Activated T-cell treated with anti-CD3 and anti-CD28 coated beads, Interleukin-2, amount 50 U/mL, for 48 hours (primary cell): ENCODE results near the gene PM20D1.
"Not testable (repeated sequence)": the region's sequence is repeated elsewhere in the genome, so short reads cannot be mapped to it uniquely, and the experiment has no call there.

Source experiments
- DNase-seq, 2 experiments: peaks; one replicate each; pipeline ENCODE4 v3.0.0-alpha.2; 2020

Gene PM20D1

DNA sequence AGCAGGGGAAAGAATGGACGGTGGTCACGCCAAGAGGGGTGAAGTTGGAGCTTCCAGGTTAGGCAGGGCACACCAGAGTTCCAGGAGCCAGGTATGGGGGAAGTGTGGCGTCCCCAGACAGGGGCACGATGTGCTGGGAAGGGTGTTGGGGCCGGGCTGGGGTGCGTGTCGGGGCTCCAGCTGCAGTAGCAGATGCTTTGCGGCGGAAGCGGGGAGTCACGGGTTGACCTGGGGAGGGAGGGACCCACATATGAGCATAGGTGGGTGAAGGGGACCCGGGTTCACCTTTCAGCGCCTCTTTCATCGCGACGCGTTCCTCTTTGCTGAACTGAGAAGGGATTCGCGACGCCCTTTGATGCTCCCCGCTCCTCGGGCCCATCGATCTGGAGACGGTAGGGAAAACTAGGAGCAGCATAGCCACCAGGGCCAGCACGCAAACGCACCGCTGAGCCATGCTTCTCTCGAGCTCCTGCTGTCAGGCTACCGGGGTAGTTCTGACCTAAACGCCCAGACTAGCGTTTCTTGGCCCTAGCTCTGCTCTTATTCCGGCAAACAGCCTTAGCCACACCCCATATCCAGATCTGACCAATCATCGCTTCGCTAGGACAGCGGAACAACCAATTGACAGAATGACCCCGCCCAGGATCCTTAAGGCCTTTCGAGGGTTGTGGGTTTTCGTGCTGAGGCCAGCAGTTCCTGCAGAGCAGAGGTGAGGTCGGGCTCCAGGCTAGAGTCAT, at the start of gene PM20D1:
Gene PM20D1 (minus strand): TSS at position 514 of the 737 bp plus-strand sequence. CDS start 60 bp downstream, at position 454.
- DNase-seq: peak; percentile 87

DNA sequence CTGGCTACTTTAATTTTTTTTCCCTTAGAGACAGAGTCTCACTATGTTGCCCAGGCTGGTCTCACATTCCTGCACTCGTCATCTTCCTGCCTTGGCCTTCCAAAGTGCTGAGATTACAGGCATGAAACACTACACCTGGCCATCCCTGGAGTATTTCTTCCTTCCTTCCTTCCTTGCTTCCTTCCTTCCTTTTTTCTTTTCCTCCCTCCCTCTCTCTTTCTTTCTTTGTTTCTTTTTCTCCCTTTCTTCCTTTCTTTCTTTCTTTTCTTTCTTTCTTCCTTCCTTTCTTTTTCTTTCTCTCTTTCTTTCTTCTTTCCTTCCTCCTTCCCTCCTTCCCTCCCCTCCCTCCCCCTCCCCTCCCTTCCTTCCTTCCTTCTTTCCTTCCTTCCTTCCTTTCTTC, 46.4 kb upstream of the PM20D1 start:
- DNase-seq: no peak

DNA sequence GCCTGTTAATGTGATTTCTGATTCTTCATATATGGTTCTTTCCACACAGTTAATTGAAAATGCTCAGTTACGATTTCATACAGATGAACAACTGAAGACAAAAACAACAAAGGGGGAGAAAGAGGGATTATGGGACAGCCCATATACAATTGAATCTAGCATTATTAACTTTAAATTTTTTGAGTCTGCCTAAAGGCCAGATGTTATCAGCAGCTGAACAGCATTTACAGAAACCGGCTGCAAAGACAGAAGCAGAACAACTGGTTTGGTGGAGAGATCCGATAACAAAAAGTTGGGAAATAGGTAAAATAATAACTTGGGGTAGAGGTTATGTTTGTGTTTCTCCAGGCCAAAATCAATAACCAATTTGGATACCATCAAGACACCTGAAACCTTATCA, 44.2 kb upstream of the PM20D1 start:
- DNase-seq: not testable (repeated sequence)

DNA sequence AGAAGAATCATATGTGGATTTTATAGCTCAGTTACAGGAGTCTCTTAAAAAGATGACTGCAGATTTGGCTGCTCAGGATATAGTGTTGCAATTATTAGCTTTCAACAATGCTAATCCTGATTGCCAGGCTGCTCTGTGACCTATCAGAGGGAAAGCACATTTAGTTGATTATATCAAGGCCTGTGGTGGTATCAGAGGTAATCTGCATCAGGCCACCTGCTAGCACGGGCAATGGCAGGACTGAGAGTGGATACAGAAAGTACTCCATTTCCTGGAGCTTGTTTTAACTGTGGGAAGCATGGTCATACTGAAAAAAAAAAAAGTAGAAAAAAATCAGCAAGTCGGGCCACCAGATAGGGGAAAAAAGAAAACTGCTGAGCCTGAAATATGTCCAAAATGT, 42.2 kb upstream of the PM20D1 start:
- not testable (repeated sequence) for DNase-seq

DNA sequence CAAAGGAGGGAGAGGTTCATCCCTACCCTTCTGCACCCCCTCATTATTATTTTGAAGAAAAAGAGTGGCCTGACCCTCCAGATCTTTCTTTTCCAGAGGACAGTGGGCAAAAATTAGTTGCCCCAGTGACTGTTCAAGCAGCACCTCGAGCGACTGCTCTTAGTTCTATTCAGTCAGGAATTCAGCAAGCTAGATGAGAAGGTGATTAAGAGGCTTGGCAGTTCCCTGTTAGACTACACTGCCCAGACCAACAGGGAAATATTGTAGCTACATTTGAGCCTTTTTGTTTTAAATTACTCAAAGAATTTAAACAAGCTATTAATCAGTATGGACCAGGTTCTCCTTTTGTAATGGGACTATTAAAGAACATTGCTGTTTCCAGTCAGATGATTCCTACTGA, 41.5 kb upstream of the PM20D1 start:
- not testable (repeated sequence) for DNase-seq

GRCh38 chr1:205890631-205891030, 40.7 kb upstream of the PM20D1 start:
- DNase-seq: not testable (repeated sequence)

- not testable (repeated sequence) for DNase-seq
Measured at GRCh38 chr1:205889706-205890105, 39.8 kb upstream of the PM20D1 start.

DNA sequence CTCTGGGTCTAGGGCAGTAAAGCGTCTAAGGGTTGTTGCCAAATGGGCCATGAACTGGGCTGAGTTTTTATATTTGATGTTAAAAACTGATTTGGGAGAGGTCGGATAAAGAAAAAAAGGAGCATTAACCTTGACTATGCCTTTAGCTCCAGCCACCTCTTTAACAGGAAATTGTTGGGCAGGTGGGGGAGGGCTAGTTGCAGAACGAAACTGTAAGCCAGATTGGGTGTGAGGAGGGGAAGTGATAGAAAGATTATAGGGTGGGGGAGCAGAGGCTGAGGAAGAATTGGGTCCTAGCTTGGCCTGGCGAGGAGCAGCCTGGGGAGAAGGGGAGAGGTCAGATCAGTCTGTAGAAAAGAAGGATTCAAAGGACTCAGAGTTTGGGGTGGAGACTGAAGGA, 39.1 kb upstream of the PM20D1 start:
- not testable (repeated sequence) for DNase-seq

DNA sequence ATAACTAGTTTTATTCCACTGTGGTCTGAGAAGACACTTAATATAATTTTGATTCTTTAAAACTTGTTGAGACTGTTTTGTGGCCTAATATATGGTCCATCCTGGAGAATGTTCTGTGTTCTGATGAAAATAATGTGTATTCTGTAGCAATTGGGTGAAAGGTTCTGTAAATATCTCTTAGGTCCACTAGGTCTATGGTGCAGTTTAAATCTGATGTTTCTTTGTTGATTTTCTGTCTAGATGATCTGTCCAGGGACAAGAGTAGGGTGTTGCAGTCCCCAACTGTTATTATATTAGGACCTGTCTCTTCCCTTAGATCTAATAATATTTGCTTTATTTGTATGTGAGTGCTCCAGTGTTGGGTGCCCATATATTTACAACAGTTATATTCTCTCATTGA, 33.9 kb upstream of the PM20D1 start:
- no peak for DNase-seq

GRCh38 chr1:205880923-205881322, 31.0 kb upstream of the PM20D1 start:
- no peak for DNase-seq

- no peak for DNase-seq
Measured at GRCh38 chr1:205879974-205880373, 30.0 kb upstream of the PM20D1 start.

GRCh38 chr1:205878026-205878425, 28.1 kb upstream of the PM20D1 start:
- DNase-seq: no peak

DNA sequence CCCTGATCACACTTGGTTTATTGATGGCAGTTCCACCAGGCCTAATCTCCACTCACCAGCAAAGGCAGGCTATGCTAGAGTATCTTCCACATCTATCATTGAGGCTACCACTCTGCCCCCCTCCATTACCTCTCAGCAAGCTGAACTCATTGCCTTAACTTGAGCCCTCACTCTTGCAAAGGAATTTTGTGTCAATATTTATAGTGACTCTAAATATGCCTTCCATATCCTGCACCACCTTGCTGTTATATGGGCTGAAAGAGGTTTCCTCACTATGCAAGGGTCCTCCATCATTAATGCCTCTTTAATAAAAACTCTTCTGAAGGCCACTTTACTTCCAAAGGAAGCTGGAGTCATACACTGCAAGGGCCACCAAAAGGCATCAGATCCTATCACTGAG, 23.2 kb upstream of the PM20D1 start:
- not testable (repeated sequence) for DNase-seq

GRCh38 chr1:205870236-205870635, 20.3 kb upstream of the PM20D1 start:
- no peak for DNase-seq

DNA sequence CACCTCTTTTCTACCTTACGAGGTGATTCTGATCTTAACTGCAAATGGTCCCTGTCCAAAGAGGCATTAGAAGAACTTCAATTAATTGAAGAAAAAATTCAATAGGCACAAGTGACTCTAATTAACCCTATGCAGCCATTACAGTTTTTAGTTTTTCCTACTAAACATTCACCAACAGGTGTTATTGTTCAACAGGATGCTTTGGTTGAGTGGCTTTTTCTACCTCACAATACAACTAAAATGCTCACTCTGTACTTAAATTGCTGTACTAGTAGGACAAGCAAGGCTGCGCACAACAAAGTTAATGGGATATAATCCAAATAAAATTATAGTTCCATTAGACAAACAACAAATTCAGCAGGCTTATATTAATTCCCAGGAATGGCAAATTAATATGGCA, 11.6 kb upstream of the PM20D1 start:
- DNase-seq: no peak

- no peak for DNase-seq
Measured at GRCh38 chr1:205858141-205858961, 8.4 kb upstream of the PM20D1 start.

DNA sequence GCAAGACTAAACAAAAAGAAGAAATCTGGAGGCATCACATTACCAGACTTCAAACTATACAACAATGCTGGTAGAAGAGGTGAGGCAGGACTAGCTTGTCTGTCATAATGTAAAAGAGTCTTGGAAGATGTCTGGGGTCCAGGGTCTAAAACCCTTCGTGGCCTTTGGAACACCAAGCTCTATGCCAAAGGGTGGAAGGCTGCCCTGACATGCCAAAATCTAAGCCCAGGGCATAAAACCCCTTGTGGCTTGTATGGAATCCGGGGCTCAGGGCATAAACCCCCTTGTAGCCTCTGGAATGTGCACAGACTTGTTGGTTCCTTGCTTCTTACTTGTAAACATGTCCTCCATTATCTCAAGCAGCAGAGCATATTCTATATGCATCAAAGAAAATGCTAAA, 7.6 kb upstream of the PM20D1 start:
- not testable (repeated sequence) for DNase-seq

- no peak for DNase-seq
Measured at GRCh38 chr1:205856433-205856832, 6.5 kb upstream of the PM20D1 start.

- no peak for DNase-seq
Measured at GRCh38 chr1:205852969-205853368, 3.0 kb upstream of the PM20D1 start.

- DNase-seq: no peak
Measured at GRCh38 chr1:205851993-205852392, 2.1 kb upstream of the PM20D1 start.

DNA sequence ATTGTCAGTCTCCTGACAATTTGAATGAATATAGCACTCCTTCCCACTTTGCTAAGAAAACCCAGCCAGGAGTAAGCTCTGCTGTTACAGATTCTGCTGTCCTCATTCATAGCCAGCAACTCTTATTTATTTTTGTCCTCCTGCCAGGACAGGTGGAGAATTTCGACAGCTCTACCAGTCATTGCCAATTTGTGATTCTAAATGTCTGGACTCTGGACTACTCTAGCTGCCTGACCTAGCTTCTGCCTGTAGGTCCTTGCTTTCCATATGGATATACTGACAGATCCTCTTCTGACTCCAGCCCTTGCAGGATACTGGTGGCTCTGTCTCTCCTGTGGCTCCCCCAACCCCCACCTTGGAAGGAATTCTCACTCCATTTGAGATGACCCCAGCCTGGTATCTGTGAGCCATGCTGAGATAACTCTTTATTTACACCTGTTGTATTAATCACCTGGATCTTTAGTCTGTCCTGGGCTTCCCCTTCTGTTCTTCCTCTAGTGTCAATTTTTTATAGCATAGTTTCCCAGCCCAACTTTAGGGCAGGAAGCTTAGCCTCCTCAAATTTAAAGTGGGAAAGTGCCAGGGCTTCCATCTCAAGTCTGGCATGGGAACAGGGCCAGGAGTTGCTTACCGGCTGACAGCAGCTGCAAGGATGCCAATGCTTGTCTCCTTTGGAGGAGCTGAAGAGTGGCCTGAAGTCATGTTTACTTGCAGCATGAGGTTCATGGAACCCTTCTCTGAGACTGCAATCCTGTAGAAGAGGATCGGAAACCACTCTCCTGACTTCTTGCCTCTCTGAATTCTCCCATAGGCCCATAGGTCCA, 6.7 kb downstream of the PM20D1 start:
- DNase-seq: no peak

- no peak for DNase-seq
Measured at GRCh38 chr1:205842229-205842628, 7.7 kb downstream of the PM20D1 start.
